ENCODE measurements around the gene USP5. TPM values are rescaled to one million over a fixed set of nuclear protein-coding genes. Genes with fewer than 3 reads are reported as not detected.

The USP5 gene
- total RNA-seq, 2 donors from 2014 or later = 35.3 to 45.1 TPM

- H3K36me3 ChIP-seq = no peaks in the 10 kb centered on the region
- TF ChIP-seq, protein P1, sequence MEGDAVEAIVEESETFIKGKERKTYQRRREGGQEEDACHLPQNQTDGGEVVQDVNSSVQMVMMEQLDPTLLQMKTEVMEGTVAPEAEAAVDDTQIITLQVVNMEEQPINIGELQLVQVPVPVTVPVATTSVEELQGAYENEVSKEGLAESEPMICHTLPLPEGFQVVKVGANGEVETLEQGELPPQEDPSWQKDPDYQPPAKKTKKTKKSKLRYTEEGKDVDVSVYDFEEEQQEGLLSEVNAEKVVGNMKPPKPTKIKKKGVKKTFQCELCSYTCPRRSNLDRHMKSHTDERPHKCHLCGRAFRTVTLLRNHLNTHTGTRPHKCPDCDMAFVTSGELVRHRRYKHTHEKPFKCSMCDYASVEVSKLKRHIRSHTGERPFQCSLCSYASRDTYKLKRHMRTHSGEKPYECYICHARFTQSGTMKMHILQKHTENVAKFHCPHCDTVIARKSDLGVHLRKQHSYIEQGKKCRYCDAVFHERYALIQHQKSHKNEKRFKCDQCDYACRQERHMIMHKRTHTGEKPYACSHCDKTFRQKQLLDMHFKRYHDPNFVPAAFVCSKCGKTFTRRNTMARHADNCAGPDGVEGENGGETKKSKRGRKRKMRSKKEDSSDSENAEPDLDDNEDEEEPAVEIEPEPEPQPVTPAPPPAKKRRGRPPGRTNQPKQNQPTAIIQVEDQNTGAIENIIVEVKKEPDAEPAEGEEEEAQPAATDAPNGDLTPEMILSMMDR (IDR thresholded peaks at IDR 0.05) = no peak
- no peak overlapping the region for H3K27ac ChIP-seq
- no peak overlapping the region for H3K4me3 ChIP-seq
- no peaks in the 10 kb centered on the region for H3K27me3 ChIP-seq
- no peaks in the 10 kb centered on the region for H3K9me3 ChIP-seq
- H3K4me1 ChIP-seq = peaks cover 3 to 14% of the 10 kb centered on the region in 2 donors
- DNase-seq (ENCODE audit: low spot score) = no peak
Measured at GRCh38 chr12:6817098-6817497, 34.9 kb upstream of the USP5 start.

GRCh38 chr12:6817662-6818157 lies 34.2 kb upstream of the USP5 start:
- H3K4me1 ChIP-seq = peaks cover 3 to 19% of the 10 kb centered on the region in 2 donors
- TF ChIP-seq, protein P1 (IDR thresholded peaks at IDR 0.05) = no peak
- no peak for DNase-seq (ENCODE audit: low spot score)
- H3K27me3 ChIP-seq = no peaks in the 10 kb centered on the region
- H3K36me3 ChIP-seq = no peaks in the 10 kb centered on the region
- H3K4me3 ChIP-seq = no peak overlapping the region
- no peak overlapping the region for H3K27ac ChIP-seq
- no peaks in the 10 kb centered on the region for H3K9me3 ChIP-seq

DNA sequence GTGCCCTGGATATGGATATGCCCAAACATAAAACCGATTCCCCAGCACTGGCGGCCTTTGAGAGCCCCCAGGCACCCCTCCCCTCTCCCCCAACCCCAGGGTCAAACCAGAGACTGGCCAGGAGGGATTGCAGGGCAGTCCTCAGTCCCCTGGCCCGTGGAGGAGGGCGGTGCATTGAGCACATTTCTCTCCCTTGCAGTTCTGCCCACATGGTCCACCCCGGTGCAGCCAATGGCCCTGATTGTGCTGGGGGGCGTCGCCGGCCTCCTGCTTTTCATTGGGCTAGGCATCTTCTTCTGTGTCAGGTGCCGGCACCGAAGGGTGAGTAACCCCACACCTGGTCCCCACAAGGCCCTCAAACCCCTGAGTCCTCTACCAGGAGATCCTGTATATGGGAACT lies 33.7 kb upstream of the USP5 start:
- Histone ChIP-seq H3K27me3 (no peaks in the 10 kb centered on the region), H3K4me3 (no peak overlapping the region), H3K36me3 (no peaks in the 10 kb centered on the region), H3K9me3 (no peaks in the 10 kb centered on the region), H3K4me1 (peaks cover 3 to 19% of the 10 kb centered on the region in 2 donors), H3K27ac (no peak overlapping the region)
- TF ChIP-seq, protein P1 (IDR thresholded peaks at IDR 0.05) = no peak
- no peak for DNase-seq (ENCODE audit: low spot score)

GRCh38 chr12:6818645-6819044 lies 33.3 kb upstream of the USP5 start:
- Histone ChIP-seq H3K36me3 (no peaks in the 10 kb centered on the region), H3K27me3 (no peaks in the 10 kb centered on the region), H3K4me3 (no peak overlapping the region), H3K4me1 (peaks cover 3 to 19% of the 10 kb centered on the region in 2 donors), H3K27ac (no peak overlapping the region), H3K9me3 (no peaks in the 10 kb centered on the region)
- DNase-seq (ENCODE audit: low spot score) = no peak
- TF ChIP-seq, protein P1 (IDR thresholded peaks at IDR 0.05) = no peak

DNA sequence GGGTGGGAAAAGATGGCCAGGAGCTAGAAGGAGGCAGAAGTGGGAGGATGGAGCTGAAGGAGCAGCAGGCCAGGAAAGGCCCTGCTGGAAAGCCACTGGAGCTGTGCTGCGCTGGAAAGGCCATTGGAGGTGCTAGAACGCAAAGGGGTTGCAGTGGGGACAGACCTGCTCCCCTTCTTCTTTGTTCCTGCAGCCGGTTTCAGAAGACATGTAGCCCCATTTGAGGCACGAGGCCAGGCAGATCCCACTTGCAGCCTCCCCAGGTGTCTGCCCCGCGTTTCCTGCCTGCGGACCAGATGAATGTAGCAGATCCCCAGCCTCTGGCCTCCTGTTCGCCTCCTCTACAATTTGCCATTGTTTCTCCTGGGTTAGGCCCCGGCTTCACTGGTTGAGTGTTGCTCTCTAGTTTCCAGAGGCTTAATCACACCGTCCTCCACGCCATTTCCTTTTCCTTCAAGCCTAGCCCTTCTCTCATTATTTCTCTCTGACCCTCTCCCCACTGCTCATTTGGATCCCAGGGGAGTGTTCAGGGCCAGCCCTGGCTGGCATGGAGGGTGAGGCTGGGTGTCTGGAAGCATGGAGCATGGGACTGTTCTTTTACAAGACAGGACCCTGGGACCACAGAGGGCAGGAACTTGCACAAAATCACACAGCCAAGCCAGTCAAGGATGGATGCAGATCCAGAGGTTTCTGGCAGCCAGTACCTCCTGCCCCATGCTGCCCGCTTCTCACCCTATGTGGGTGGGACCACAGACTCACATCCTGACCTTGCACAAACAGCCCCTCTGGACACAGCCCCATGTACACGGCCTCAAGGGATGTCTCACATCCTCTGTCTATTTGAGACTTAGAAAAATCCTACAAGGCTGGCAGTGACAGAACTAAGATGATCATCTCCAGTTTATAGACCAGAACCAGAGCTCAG lies 32.6 kb upstream of the USP5 start:
- Histone ChIP-seq H3K27me3 (no peaks in the 10 kb centered on the region), H3K36me3 (no peaks in the 10 kb centered on the region), H3K27ac (no peak overlapping the region), H3K9me3 (no peaks in the 10 kb centered on the region), H3K4me1 (peaks cover 3 to 19% of the 10 kb centered on the region in 2 donors), H3K4me3 (no peak overlapping the region)
- TF ChIP-seq, protein P1 (IDR thresholded peaks at IDR 0.05) = no peak
- DNase-seq (ENCODE audit: low spot score) = no peak

Data from right atrium auricular region (tissue), 2 donors.